ENCODE results near the gene SLC49A4. TPM values are rescaled to one million over a fixed set of nuclear protein-coding genes. Genes with fewer than 3 reads are reported as not detected.

The SLC49A4 gene
- total RNA-seq, 2 experiments from 2014 or later = 1.4 to 1.7 TPM

- no peaks in the 10 kb centered on the region for H3K36me3 Mint-ChIP-seq (ENCODE audit: low read depth)
- H3K27ac Mint-ChIP-seq = no peak overlapping the region
- H3K27me3 Mint-ChIP-seq (ENCODE audit: low read depth) = no peaks in the 10 kb centered on the region
- H3K4me1 Mint-ChIP-seq (ENCODE audit: low read depth) = no peaks in the 10 kb centered on the region
- intact Hi-C loops (cut with micrococcal nuclease) = loop anchor here (10.0 kb wide), 1 partner anchor 364 kb away; the partner anchor contains the start of genes DTX3L and PARP9
- H3K9me3 Mint-ChIP-seq = no peaks in the 10 kb centered on the region
- H3K4me3 Mint-ChIP-seq = no peak overlapping the region
- CTCF ChIA-PET = interaction anchor here (0.6 kb wide), 2 partner anchors 22 to 173 kb away, joined by 3 to 5 read pairs; no protein-coding TSS in a partner anchor
- DNase-seq = no peak
Observed at GRCh38 chr3:122928396-122929187, 133.7 kb downstream of the SLC49A4 start.

- H3K4me1 Mint-ChIP-seq (ENCODE audit: low read depth) = no peaks in the 10 kb centered on the region
- no peak overlapping the region for H3K27ac Mint-ChIP-seq
- intact Hi-C loops (cut with micrococcal nuclease) = loop anchor here (10.0 kb wide), 1 partner anchor 365 kb away; the partner anchor contains the start of genes DTX3L and PARP9
- no peaks in the 10 kb centered on the region for H3K36me3 Mint-ChIP-seq (ENCODE audit: low read depth)
- CTCF ChIA-PET = interaction anchor here (0.6 to 1.0 kb wide), 2 partner anchors 13 to 23 kb away, joined by 3 to 5 read pairs; no protein-coding TSS in a partner anchor
- DNase-seq = no peak
- no peaks in the 10 kb centered on the region for H3K9me3 Mint-ChIP-seq
- no peak overlapping the region for H3K4me3 Mint-ChIP-seq
- H3K27me3 Mint-ChIP-seq (ENCODE audit: low read depth) = no peaks in the 10 kb centered on the region
Observed at GRCh38 chr3:122929188-122930062, 134.6 kb downstream of the SLC49A4 start.

GRCh38 chr3:122930063-122930997, 135.5 kb downstream of the SLC49A4 start:
- Mint-ChIP-seq H3K4me1 (ENCODE audit: low read depth) (no peaks in the 10 kb centered on the region), H3K27ac (no peak overlapping the region), H3K4me3 (no peak overlapping the region), H3K9me3 (no peaks in the 10 kb centered on the region), H3K27me3 (ENCODE audit: low read depth) (no peaks in the 10 kb centered on the region), H3K36me3 (ENCODE audit: low read depth) (no peaks in the 10 kb centered on the region)
- CTCF ChIA-PET = interaction anchor here (1.0 kb wide), 1 partner anchor 12 kb away, joined by 3 read pairs; no protein-coding TSS in a partner anchor
- intact Hi-C loops (cut with micrococcal nuclease) = no loop called here
- DNase-seq = no peak

Other genes starting within 250 kb of the SLC49A4 start
- gene PARP9, start 230.8 kb upstream of the SLC49A4 start, total RNA-seq = 10 to 100 TPM; 20.4 to 21.1 TPM
- 10 to 100 TPM; 22.3 to 24.5 TPM for gene DTX3L, start 230.7 kb upstream of the SLC49A4 start, total RNA-seq
- 1 to 10 TPM; 3.6 to 5.1 TPM for gene PARP15, start 217.4 kb upstream of the SLC49A4 start, total RNA-seq
- 10 to 100 TPM; 35.4 to 38.9 TPM for gene PARP14, start 114.2 kb upstream of the SLC49A4 start, total RNA-seq
- 1 to 10 TPM; 3.0 to 3.2 TPM for gene HSPBAP1, start 1.2 kb upstream of the SLC49A4 start, total RNA-seq
- gene SEMA5B, start 232.7 kb downstream of the SLC49A4 start, total RNA-seq = not detected